ENCODE measurements around the gene SEPTIN8.

SEPTIN8 gene

GRCh38 chr5:132781029-132781428 lies 4.0 kb upstream of the SEPTIN8 start:
- no peak for DNase-seq

DNA sequence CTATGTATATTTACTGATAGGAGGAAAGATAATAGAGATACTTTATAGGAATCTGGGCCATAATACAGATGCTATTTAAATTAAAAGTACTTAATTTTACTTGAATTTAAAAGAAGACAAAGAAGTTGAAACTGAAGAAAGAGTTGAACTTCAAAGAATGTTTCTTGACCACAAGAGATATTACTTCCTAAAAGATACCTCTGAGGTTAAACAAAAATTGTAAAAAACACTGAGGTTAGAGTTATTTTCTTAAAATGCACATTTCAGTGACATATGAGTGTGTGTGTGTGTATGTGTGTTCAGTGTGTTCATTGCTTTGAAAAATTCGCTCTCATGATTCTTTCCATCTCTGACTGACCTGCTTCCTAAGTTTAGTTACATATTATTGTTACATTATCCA lies 3.5 kb upstream of the SEPTIN8 start:
- DNase-seq, result no peak

DNA sequence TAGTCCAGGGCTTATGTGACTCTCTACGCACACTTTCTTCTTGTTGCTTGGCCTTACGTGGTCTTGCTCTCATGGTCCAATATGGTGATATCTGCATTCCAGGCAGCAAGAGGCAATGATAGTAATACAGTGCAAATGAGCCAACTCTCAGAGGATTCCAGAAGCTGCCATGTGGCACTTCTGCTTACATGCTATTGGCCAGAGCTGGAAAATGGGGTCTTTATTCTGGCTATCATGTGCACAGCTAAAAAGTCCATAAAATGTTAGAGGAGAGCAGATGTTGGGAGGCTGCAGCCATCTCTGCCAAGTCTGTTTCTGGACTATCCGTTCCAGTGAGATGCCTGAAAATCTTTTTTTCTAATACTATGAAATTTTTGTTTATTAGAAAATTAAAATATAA lies 2.9 kb upstream of the SEPTIN8 start:
- DNase-seq, result no peak

GRCh38 chr5:132778856-132779255 lies 1.8 kb upstream of the SEPTIN8 start:
- no peak for DNase-seq

DNA sequence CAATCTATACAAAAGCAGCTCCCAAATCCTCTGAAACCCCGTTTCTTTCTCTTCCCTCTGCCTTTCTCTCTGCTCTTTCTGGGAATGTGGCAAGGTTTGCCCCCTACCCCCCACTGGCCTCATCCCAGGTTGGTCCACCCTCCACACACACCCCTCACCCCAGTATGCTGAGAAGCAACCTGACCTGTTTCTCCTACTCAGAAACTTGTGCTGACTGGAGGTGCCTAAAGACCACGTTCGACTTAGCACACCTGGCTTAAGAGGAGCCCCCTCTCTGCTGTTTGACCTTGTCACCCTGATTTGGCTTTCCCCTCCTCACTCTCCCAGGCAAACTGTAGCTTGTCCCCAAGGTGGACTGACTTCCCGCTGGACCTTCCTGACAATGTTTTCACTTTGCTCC lies 1.1 kb upstream of the SEPTIN8 start:
- no peak for DNase-seq

GRCh38 chr5:132776938-132777208 lies 166 bp downstream of the SEPTIN8 start:
- no peak for DNase-seq

GRCh38 chr5:132776131-132776937 lies 705 bp downstream of the SEPTIN8 start:
- no peak for DNase-seq

GRCh38 chr5:132775476-132775961 lies 1.5 kb downstream of the SEPTIN8 start:
- DNase-seq, result no peak

- no peak for DNase-seq
Measured at GRCh38 chr5:132774896-132775295, 2.1 kb downstream of the SEPTIN8 start.

GRCh38 chr5:132774406-132774805 lies 2.6 kb downstream of the SEPTIN8 start:
- no peak for DNase-seq

- DNase-seq, result no peak
Measured at GRCh38 chr5:132773601-132774355, 3.3 kb downstream of the SEPTIN8 start.

DNA sequence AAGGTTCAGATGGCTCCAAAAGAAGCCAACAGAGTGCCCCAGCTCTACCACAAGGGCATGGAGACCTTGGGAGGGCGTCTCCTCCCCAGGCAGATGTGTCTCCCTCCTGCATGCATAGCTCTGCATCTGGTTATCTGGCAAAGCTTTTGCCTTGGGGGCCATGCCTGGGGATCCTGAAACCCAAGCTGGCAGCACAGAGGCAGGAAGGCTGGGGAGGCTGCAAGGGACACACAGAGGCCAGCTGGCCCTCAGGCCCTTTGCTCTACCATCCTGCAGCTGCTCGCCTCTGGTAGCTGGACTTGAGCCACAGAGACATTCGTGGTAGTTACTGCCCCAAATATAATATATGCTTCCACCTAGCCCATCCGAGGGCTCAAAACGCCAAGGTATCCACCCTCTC lies 3.9 kb downstream of the SEPTIN8 start:
- DNase-seq, result no peak

DNA sequence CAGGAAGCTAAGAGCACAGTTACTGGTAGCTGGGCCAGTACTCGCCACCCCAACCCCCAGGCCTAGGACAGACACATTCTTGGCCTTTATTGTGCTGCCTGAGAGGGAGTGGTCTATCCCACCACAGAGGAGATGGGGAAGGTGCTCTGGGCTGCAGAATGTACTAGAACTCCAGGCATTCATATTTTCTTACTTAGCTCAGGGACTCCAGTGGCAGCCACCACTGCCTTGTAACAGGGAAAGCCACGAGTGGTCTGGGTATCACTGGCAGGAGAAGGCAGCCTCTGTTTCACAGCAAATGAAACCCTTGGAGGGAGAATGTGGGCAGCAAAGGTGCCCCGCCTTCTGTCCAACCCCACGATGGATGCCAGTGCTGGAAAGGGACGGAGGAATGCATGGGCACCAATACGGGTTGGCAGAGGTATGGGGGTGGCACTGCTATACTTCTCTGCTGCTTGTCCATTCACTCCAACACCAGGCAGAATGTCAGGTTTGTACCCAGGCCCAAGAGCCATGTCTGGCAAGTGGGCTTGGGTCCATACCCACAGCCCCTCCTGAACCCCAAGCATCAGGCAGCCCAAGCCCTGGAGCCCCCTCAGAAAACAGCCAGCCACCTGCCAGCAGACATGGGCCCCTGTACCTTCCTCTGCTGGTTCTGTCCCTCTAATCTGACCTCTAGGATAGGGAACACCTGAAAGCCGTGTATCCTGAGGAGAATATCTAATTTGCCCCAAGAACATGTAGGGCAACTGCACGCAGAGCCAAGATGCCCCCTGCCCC lies 4.6 kb downstream of the SEPTIN8 start:
- DNase-seq, result no peak

GRCh38 chr5:132771503-132771998 lies 5.5 kb downstream of the SEPTIN8 start:
- DNase-seq, result no peak

DNA sequence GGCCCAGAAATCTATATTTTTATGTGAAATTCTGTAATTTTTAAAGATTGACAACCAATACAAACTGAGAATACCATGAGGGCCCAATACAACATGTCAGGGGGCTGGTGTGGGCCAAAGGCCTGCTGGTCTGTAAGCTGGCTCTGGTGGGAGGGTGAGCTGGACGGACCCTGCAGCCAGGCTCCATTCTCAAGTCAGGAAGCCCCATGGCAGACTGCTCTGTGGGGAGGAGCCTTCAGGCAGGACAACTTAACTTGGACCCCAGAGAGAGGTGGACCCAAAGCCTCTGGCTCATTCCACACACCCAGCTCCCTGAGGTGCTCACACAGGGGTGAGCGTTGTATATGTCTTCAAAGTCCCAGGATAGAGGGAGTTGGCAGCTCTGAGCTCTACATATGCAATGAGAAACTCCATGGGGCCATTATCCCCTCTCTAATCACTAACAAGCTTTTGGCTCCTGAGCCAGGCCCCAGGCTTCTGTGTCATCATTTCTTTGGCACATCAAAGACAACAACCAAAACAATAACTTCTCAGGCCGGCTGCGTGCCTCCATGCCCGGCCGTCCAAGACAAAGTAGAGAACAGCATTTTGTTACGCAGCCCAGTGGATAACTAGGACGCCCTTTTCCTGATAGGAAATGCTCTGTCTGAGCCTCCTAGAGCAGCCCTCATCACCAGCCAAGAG lies 6.4 kb downstream of the SEPTIN8 start:
- DNase-seq, result no peak

GRCh38 chr5:132768485-132768868 lies 8.6 kb downstream of the SEPTIN8 start:
- no peak for DNase-seq

GRCh38 chr5:132767150-132767549 lies 9.9 kb downstream of the SEPTIN8 start:
- no peak for DNase-seq

DNA sequence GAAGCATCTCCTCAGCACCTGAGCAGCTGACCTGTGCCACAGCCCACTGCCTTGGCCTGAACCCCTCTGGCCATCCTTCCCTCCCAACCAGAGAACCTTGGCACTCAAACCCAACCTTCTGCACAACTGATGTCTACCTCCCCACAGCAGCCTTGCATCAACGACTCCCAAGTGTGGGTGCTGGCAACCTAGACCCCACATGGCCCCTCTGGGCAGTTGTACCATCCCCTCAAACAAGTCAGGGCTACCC lies 10.3 kb downstream of the SEPTIN8 start:
- no peak for DNase-seq

- no peak for DNase-seq
Measured at GRCh38 chr5:132766020-132766805, 10.8 kb downstream of the SEPTIN8 start.

- DNase-seq, result no peak
Measured at GRCh38 chr5:132765311-132766019, 11.6 kb downstream of the SEPTIN8 start.

- DNase-seq, result no peak
Measured at GRCh38 chr5:132764671-132765238, 12.3 kb downstream of the SEPTIN8 start.
